Erythroblast (primary cell): Measurements from ENCODE around the gene DPYSL5.

Experiments
- GATA1 ChIP-seq: IDR thresholded peaks from 2 replicates; pipeline ENCODE4 v1.6.1; 2011; ENCODE audit warnings: low read depth, mild to moderate bottlenecking, control low read depth, low read length, moderate library complexity
- POLR2A ChIP-seq: IDR thresholded peaks from 2 replicates; pipeline ENCODE4 v1.6.1; 2011; ENCODE audit warnings: mild to moderate bottlenecking, low read length

DNA sequence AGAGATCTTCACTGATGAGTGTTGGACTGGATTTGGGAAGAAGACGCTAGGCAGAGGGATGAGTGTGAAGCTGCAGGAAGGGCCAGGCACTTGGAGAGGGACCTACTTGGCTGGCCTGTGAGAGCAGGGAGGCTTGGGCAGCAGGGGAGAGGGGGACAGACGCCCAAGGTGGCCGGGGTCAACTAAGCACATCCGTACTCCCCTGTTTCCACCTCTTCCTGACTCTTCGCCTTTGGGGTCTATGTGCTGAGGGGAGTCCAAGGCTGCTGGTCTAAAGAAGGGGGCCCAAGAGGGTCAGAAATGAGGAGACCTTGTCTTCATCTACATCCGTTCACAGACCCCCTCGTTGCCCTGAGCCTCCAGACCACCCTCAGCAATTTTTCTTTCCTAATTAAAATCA lies 16.7 kb downstream of the DPYSL5 start:
- TF ChIP-seq POLR2A, result no peak
- no peak for TF ChIP-seq GATA1
